GM21576 (cell line): Measurements from ENCODE around the gene ANAPC2.
"Not testable (repeated sequence)": the region's sequence is repeated elsewhere in the genome, so short reads cannot be mapped to it uniquely, and the experiment has no call there.

Source experiments
- ATAC-seq: cut with Tn5 transposase; IDR thresholded peaks from one replicate; pipeline ENCODE4 v1.9.1; 2021; ENCODE audit warnings: mild to moderate bottlenecking, moderate library complexity; ENCODE audit not compliant: unreplicated experiment

Gene ANAPC2

GRCh38 chr9:137148242-137148641, 40.1 kb downstream of the ANAPC2 start:
- ATAC-seq, result no peak

GRCh38 chr9:137147793-137148160, 40.6 kb downstream of the ANAPC2 start:
- ATAC-seq, result no peak

- ATAC-seq, result no peak
Measured at GRCh38 chr9:137147091-137147792, 41.1 kb downstream of the ANAPC2 start.

- no peak for ATAC-seq
Measured at GRCh38 chr9:137146527-137146918, 41.8 kb downstream of the ANAPC2 start.

GRCh38 chr9:137145731-137146526, 42.4 kb downstream of the ANAPC2 start:
- no peak for ATAC-seq

GRCh38 chr9:137143459-137143858, 44.9 kb downstream of the ANAPC2 start:
- ATAC-seq, result no peak

- no peak for ATAC-seq
Measured at GRCh38 chr9:137141976-137142936, 46.1 kb downstream of the ANAPC2 start.

- no peak for ATAC-seq
Measured at GRCh38 chr9:137141050-137141810, 47.1 kb downstream of the ANAPC2 start.

- no peak for ATAC-seq
Measured at GRCh38 chr9:137140151-137141012, 48.0 kb downstream of the ANAPC2 start.

- no peak for ATAC-seq
Measured at GRCh38 chr9:137139468-137140150, 48.8 kb downstream of the ANAPC2 start.

- ATAC-seq, result no peak
Measured at GRCh38 chr9:137138722-137139467, 49.5 kb downstream of the ANAPC2 start, which contains the start of gene GRIN1. TSS of gene GRIN1 (plus strand) at chr9:137139154. CDS start at chr9:137139487, 333 bp downstream.

GRCh38 chr9:137138058-137138721, 50.2 kb downstream of the ANAPC2 start:
- ATAC-seq, result no peak

- ATAC-seq, result no peak
Measured at GRCh38 chr9:137136881-137137607, 51.3 kb downstream of the ANAPC2 start.

- no peak for ATAC-seq
Measured at GRCh38 chr9:137136261-137136880, 52.0 kb downstream of the ANAPC2 start.

- not testable (repeated sequence) for ATAC-seq
Measured at GRCh38 chr9:137135154-137135553, 53.2 kb downstream of the ANAPC2 start.

- ATAC-seq, result no peak
Measured at GRCh38 chr9:137134191-137134590, 54.2 kb downstream of the ANAPC2 start.
